HepG2 (cell line): Measurements from ENCODE around the gene MRPS35. TPM values are rescaled to one million over a fixed set of nuclear protein-coding genes. Genes with fewer than 3 reads are reported as not detected.

Experiments
- CBX5 ChIP-seq: sonication (generic); formaldehyde crosslinking; IDR thresholded peaks from 2 replicates; pipeline ENCODE4 v1.4.0; 2020; ENCODE audit warnings: missing genetic modification reagents, borderline replicate concordance
- DPF2 ChIP-seq: sonication (generic); formaldehyde crosslinking; IDR thresholded peaks from 2 replicates; pipeline ENCODE4 v1.4.0; 2020; ENCODE audit warnings: mild to moderate bottlenecking, low read depth, missing genetic modification reagents, borderline replicate concordance
- GABPA ChIP-seq, 2 experiments: IDR thresholded peaks; 2 replicates each; pipeline ENCODE4 v1.6.1; 2011 to 2016; ENCODE audit warnings: low read depth in 2 of 2, low read length in 1 of 2, missing biosample characterization in 1 of 2, missing genetic modification characterization in 1 of 2
- HOXA5 ChIP-seq: sonication (generic); formaldehyde crosslinking; IDR thresholded peaks from 2 replicates; pipeline ENCODE4 v1.4.0; 2020; ENCODE audit warnings: missing genetic modification reagents
- IKZF5 ChIP-seq: IDR thresholded peaks from 2 replicates; pipeline ENCODE4 v1.6.1; 2018; ENCODE audit warnings: missing genetic modification reagents, mild to moderate bottlenecking, missing compliant biosample characterization
- KAT7 ChIP-seq: IDR thresholded peaks from 2 replicates; pipeline ENCODE4 v1.6.1; 2018; ENCODE audit warnings: borderline replicate concordance, missing compliant biosample characterization
- MLX ChIP-seq: IDR thresholded peaks from 2 replicates; pipeline ENCODE4 v1.6.1; 2016
- NFKB2 ChIP-seq: sonication (generic); formaldehyde crosslinking; IDR thresholded peaks from 2 replicates; pipeline ENCODE4 v1.4.0; 2020; ENCODE audit warnings: missing genetic modification reagents, borderline replicate concordance
- PREB ChIP-seq: sonication (generic); formaldehyde crosslinking; IDR thresholded peaks from 2 replicates; pipeline ENCODE4 v1.4.0; 2020; ENCODE audit warnings: missing genetic modification reagents
- RBAK ChIP-seq: sonication (generic); formaldehyde crosslinking; IDR thresholded peaks from 2 replicates; pipeline ENCODE4 v1.5.1; 2020; ENCODE audit warnings: mild to moderate bottlenecking, missing genetic modification reagents
- RELA ChIP-seq: sonication (generic); formaldehyde crosslinking; IDR thresholded peaks from 2 replicates; pipeline ENCODE4 v1.4.0; 2020; ENCODE audit warnings: missing genetic modification reagents
- SP140L ChIP-seq: sonication (generic); formaldehyde crosslinking; IDR thresholded peaks from 2 replicates; pipeline ENCODE4 v1.4.0; 2020; ENCODE audit warnings: missing genetic modification reagents, borderline replicate concordance
- TBP ChIP-seq: sonication (generic); formaldehyde crosslinking; IDR thresholded peaks from 2 replicates; pipeline ENCODE4 v1.5.0; 2020; ENCODE audit warnings: missing genetic modification reagents
- ZMYM2 ChIP-seq: sonication (generic); formaldehyde crosslinking; IDR thresholded peaks from 2 replicates; pipeline ENCODE4 v1.8.0; 2022; ENCODE audit warnings: mild to moderate bottlenecking, missing genetic modification reagents
- ZNF136 ChIP-seq: sonication (generic); formaldehyde crosslinking; IDR thresholded peaks from 2 replicates; pipeline ENCODE4 v1.8.1; 2022; ENCODE audit warnings: low read depth, mild to moderate bottlenecking, moderate library complexity, missing genetic modification reagents
- ZNF17 ChIP-seq: sonication (generic); formaldehyde crosslinking; IDR thresholded peaks from 2 replicates; pipeline ENCODE4 v1.5.0; 2020; ENCODE audit warnings: mild to moderate bottlenecking, missing genetic modification reagents
- ZNF24 ChIP-seq: fragments of 450-650 bp; IDR thresholded peaks from 2 replicates; pipeline ENCODE4 v1.6.1; 2017; ENCODE audit warnings: antibody characterized with exemption, mild to moderate bottlenecking
- ZNF335 ChIP-seq: sonication (generic); formaldehyde crosslinking; IDR thresholded peaks from 2 replicates; pipeline ENCODE4 v1.4.0; 2020; ENCODE audit warnings: missing genetic modification reagents
- ZNF441 ChIP-seq: sonication (generic); formaldehyde crosslinking; IDR thresholded peaks from 2 replicates; pipeline ENCODE4 v1.7.0; 2021; ENCODE audit warnings: missing genetic modification reagents, borderline replicate concordance
- ZNF569 ChIP-seq: sonication (generic); formaldehyde crosslinking; IDR thresholded peaks from 2 replicates; pipeline ENCODE4 v1.5.0; 2020; ENCODE audit warnings: mild to moderate bottlenecking, missing genetic modification reagents, moderate library complexity, borderline replicate concordance
- ZNF605 ChIP-seq: sonication (generic); formaldehyde crosslinking; IDR thresholded peaks from 2 replicates; pipeline ENCODE4 v1.8.0; 2022; ENCODE audit warnings: mild to moderate bottlenecking, missing genetic modification reagents
- ZNF773 ChIP-seq: sonication (generic); formaldehyde crosslinking; IDR thresholded peaks from 2 replicates; pipeline ENCODE4 v1.4.0; 2020; ENCODE audit warnings: missing genetic modification reagents, borderline replicate concordance
- ZSCAN21 ChIP-seq: sonication (generic); formaldehyde crosslinking; IDR thresholded peaks from 2 replicates; pipeline ENCODE4 v1.8.0; 2022; ENCODE audit warnings: mild to moderate bottlenecking, missing genetic modification reagents, moderate library complexity, borderline replicate concordance
- polyA plus RNA-seq, 8 experiments: library from polyadenylated mRNA; depleted of rRNA in 3 of 8; stranded (reverse) in 7 of 8; unstranded in 1 of 8; fragments of >200 nt; fragmentation: Illumina TruSeq in 4 of 8; extraction: Trizol in 4 of 8; gene quantifications; 2 replicates each; pipeline versions ENCODE4 v1.2.1 to v1.2.3, GENCODE V29; 2011 to 2016; ENCODE audit warnings: low read depth in 4 of 8, missing spikeins in 1 of 8, mixed read lengths in 1 of 8; ENCODE audit not compliant: insufficient read depth in 1 of 8
- total RNA-seq, 5 experiments: library from RNA; depleted of rRNA; stranded (reverse); fragments of >200 nt; fragmentation: Illumina TruSeq; extraction: Trizol; gene quantifications; 2 replicates each; pipeline ENCODE4 v1.2.3, GENCODE V29; 2016; ENCODE audit warnings: low read depth in 1 of 5
- TF ChIP-seq, protein P1 (sequence below): sonication (generic); formaldehyde crosslinking; IDR thresholded peaks from 2 replicates; pipeline ENCODE4 v1.5.0; 2020; ENCODE audit warnings: mild to moderate bottlenecking, missing genetic modification reagents
- TF ChIP-seq, protein P2 (sequence below): sonication (generic); formaldehyde crosslinking; IDR thresholded peaks from 2 replicates; pipeline ENCODE4 v1.8.1; 2023; ENCODE audit warnings: mild to moderate bottlenecking, missing genetic modification reagents, borderline replicate concordance

MRPS35 gene
- total and polyA plus RNA-seq, 2 of the 13 experiments (the other 11 are each of a cell fraction or from before 2014, with no cell fraction given), result 63.4 to 104 TPM

DNA sequence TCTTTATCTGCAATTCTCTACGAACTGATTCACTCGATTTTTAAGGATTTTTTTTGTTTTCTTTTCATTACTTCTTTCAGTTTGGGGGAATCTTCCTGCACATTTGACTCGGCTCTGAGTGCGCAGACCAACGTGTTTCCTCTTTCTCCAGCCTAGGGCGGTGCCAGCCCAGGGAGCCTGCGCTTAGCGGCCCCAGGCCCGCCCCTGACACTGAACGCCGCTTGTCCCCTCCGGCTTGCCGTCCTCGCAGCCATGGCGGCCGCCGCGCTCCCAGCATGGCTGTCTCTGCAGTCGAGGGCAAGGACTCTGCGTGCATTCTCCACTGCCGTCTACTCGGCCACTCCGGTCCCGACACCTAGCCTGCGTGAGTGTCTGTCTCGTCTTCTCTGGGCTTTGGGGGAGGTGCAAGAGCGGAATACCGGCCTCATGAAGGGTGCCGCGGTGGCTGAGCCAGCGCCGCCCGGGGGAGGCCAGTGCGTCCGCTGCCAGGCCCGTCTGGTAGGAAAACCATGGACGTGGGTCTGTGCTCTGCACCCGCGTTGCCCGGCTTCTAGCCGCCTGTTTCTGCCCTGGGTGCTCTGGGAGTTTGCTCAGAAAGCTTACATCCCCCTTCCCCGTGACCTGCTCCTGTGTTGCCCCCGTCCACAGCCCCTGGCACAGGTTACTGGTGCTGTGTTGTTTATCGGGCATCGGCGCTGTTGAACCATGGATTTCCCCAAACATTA lies at the start of gene MRPS35 (continued):
- TF ChIP-seq ZNF773 (CRISPR knock-in tag), result no peak; the same call in none of the 2 replicates
- TF ChIP-seq ZNF335, result no peak; the same call in 1 of the 2 replicates
- peak; percentile 91; the same call in 1 of the 2 replicates for TF ChIP-seq RELA (CRISPR knock-in tag)
- peak; percentile 86 for TF ChIP-seq ZNF441 (CRISPR knock-in tag)
- TF ChIP-seq, protein P1, sequence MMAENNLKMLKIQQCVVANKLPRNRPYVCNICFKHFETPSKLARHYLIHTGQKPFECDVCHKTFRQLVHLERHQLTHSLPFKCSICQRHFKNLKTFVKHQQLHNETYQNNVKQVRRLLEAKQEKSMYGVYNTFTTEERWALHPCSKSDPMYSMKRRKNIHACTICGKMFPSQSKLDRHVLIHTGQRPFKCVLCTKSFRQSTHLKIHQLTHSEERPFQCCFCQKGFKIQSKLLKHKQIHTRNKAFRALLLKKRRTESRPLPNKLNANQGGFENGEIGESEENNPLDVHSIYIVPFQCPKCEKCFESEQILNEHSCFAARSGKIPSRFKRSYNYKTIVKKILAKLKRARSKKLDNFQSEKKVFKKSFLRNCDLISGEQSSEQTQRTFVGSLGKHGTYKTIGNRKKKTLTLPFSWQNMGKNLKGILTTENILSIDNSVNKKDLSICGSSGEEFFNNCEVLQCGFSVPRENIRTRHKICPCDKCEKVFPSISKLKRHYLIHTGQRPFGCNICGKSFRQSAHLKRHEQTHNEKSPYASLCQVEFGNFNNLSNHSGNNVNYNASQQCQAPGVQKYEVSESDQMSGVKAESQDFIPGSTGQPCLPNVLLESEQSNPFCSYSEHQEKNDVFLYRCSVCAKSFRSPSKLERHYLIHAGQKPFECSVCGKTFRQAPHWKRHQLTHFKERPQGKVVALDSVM (CRISPR knock-in tag), result peak; percentile 29; the same call in 1 of the 2 replicates
- peak; percentile 87; the same call in 1 of the 2 replicates for TF ChIP-seq ZNF605
- TF ChIP-seq NFKB2 (CRISPR knock-in tag), result peak; percentile 94; the same call in 1 of the 2 replicates
- TF ChIP-seq KAT7, result peak; percentile 97
- TF ChIP-seq CBX5 (CRISPR knock-in tag), result peak; percentile 96
- TF ChIP-seq GABPA (IDR thresholded peaks at IDR 0.05; ENCODE audit: low read depth, low read length), result no peak
- peak; percentile 13; the same call in 1 of the 2 replicates for TF ChIP-seq GABPA (CRISPR knock-in tag; IDR thresholded peaks at IDR 0.05; ENCODE audit: low read depth)
- TF ChIP-seq DPF2 (CRISPR knock-in tag), result 0 out of 2 replicates have a peak, but pooled peaks have one; percentile 24
- no peak for TF ChIP-seq ZNF24
- no peak for TF ChIP-seq ZNF17
- TF ChIP-seq IKZF5 (CRISPR knock-in tag), result peak; percentile 70; the same call in 1 of the 2 replicates
- TF ChIP-seq ZNF136 (CRISPR knock-in tag), result 0 out of 2 replicates have a peak, but pooled peaks have one; percentile 20
- TF ChIP-seq HOXA5 (CRISPR knock-in tag), result peak; percentile 97
- no peak for TF ChIP-seq ZMYM2 (CRISPR knock-in tag)
- no peak for TF ChIP-seq SP140L
- no peak for TF ChIP-seq RBAK (CRISPR knock-in tag)
- TF ChIP-seq ZNF569 (CRISPR knock-in tag), result no peak
- peak; percentile 97 for TF ChIP-seq ZSCAN21 (CRISPR knock-in tag)
- TF ChIP-seq MLX (CRISPR knock-in tag), result 0 out of 2 replicates have a peak, but pooled peaks have one; percentile 26
- TF ChIP-seq PREB (CRISPR knock-in tag), result no peak
- TF ChIP-seq, protein P2, sequence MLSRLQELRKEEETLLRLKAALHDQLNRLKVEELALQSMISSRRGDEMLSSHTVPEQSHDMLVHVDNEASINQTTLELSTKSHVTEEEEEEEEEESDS (CRISPR knock-in tag), result peak; percentile 72; the same call in 1 of the 2 replicates
- peak; percentile 74; the same call in 1 of the 2 replicates for TF ChIP-seq TBP (CRISPR knock-in tag)
